Stimulated activated CD4-positive, alpha-beta T cell treated with anti-CD3 and anti-CD28 coated beads, TNF-alpha, amount 100 ng/mL, for 4 hours (primary cell): ENCODE measurements around the gene AFAP1L2.

ENCODE experiments used
- DNase-seq, 3 experiments: peaks; one replicate each; pipeline ENCODE4 v3.0.0-alpha.2; 2020; ENCODE audit warnings: low read depth in 3 of 3

AFAP1L2 gene

GRCh38 chr10:114412907-114413797 lies 8.8 kb upstream of the AFAP1L2 start:
- DNase-seq, result no peak

GRCh38 chr10:114408968-114409444 lies 4.7 kb upstream of the AFAP1L2 start:
- no peak for DNase-seq

GRCh38 chr10:114408112-114408967 lies 4.0 kb upstream of the AFAP1L2 start:
- DNase-seq, result no peak

- no peak for DNase-seq
Observed at GRCh38 chr10:114406455-114406854, 2.2 kb upstream of the AFAP1L2 start.

- no peak for DNase-seq
Observed at GRCh38 chr10:114405011-114405350, 679 bp upstream of the AFAP1L2 start.

GRCh38 chr10:114403541-114404161 lies 651 bp downstream of the AFAP1L2 start:
- DNase-seq, result no peak

GRCh38 chr10:114402871-114403540 lies 1.3 kb downstream of the AFAP1L2 start:
- DNase-seq, result no peak

GRCh38 chr10:114402233-114402632 lies 2.1 kb downstream of the AFAP1L2 start:
- no peak for DNase-seq

- DNase-seq, result no peak
Observed at GRCh38 chr10:114401195-114401791, 3.0 kb downstream of the AFAP1L2 start.

- no peak for DNase-seq
Observed at GRCh38 chr10:114400091-114400490, 4.2 kb downstream of the AFAP1L2 start.

- DNase-seq, result no peak
Observed at GRCh38 chr10:114399576-114399975, 4.7 kb downstream of the AFAP1L2 start.

GRCh38 chr10:114398587-114399331 lies 5.5 kb downstream of the AFAP1L2 start:
- no peak for DNase-seq

GRCh38 chr10:114397651-114398145 lies 6.6 kb downstream of the AFAP1L2 start:
- no peak for DNase-seq

- DNase-seq, result no peak
Observed at GRCh38 chr10:114396464-114396863, 7.8 kb downstream of the AFAP1L2 start.

- no peak for DNase-seq
Observed at GRCh38 chr10:114395366-114396022, 8.8 kb downstream of the AFAP1L2 start.

- DNase-seq, result no peak
Observed at GRCh38 chr10:114394531-114394930, 9.8 kb downstream of the AFAP1L2 start.

GRCh38 chr10:114393886-114394285 lies 10.4 kb downstream of the AFAP1L2 start:
- DNase-seq, result no peak

- DNase-seq, result no peak
Observed at GRCh38 chr10:114393482-114393881, 10.8 kb downstream of the AFAP1L2 start.

- DNase-seq, result no peak
Observed at GRCh38 chr10:114392112-114392835, 12.0 kb downstream of the AFAP1L2 start.
